ENCODE results near the gene ADGRB3.

- TF ChIP-seq EP300 (IDR thresholded peaks at IDR 0.05) (no peak), CTCF (IDR thresholded peaks at IDR 0.05) (no peak), POLR2AphosphoS5 (IDR thresholded peaks at IDR 0.05) (no peak), POLR2A (IDR thresholded peaks at IDR 0.05) (no peak)
Measured at GRCh38 chr6:68641172-68641571, 6.1 kb downstream of the ADGRB3 start.

All from upper lobe of left lung (tissue), 4 donors.